Measurements from ENCODE around the gene CROCC2.

CROCC2 gene

GRCh38 chr2:240920783-240921231, 14.7 kb downstream of the CROCC2 start:
- DNase-seq (ENCODE audit: low read depth): no peak

DNA sequence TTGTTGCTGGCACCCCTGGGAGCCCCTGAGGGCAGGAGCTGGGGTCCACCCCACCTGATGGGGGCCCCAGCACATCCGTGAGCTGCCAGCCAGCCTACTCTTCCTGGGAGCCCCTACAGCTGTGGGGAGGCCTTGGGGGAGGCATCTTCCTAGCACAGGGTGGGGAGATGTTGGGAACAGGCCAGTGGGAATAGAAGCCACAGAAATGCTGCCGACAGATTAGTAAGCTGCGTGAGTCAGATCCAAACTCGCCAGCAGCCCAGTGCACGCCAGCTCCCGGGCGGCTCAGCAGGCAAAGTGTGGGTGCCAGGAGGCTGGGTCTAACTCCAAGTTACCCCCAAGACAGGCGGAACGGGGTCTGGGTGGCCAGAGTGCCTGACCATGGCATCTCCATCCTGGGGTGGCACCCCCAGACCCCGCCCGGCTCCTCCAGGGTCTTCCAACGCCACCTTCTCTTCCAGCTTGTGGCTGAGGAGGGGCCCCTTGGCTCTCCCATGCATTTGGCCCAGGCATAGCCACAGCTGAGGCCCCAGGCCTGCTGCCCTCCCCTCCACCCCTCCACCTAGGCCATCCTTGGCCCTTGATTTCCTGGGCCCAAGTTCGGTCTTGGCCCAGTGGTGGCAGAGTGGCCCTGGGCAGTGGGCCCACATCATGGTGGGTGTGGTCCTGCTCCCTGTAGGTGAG, 15.3 kb downstream of the CROCC2 start:
- DNase-seq (ENCODE audit: low read depth): no peak
- TF ChIP-seq CTCF (IDR thresholded peaks at IDR 0.05; ENCODE audit: low read depth, low read length, missing control alignments): no peak
- no peak overlapping the region for H3K4me3 ChIP-seq (ENCODE audit: low read depth, low read length)

More at GRCh38 chr2:240920783-240921231, 14.7 kb downstream of the CROCC2 start:
- no peak for TF ChIP-seq CTCF (IDR thresholded peaks at IDR 0.05; ENCODE audit: low read depth, low read length, missing control alignments)
- H3K4me3 ChIP-seq (ENCODE audit: low read depth, low read length): no peak overlapping the region

- H3K4me3 ChIP-seq (ENCODE audit: low read depth, low read length): no peak overlapping the region
- no peak for TF ChIP-seq CTCF (IDR thresholded peaks at IDR 0.05; ENCODE audit: low read depth, low read length, missing control alignments)
- DNase-seq (ENCODE audit: low read depth): no peak
Measured at GRCh38 chr2:240921995-240922244, 15.8 kb downstream of the CROCC2 start.

GRCh38 chr2:240922245-240922981, 16.3 kb downstream of the CROCC2 start:
- no peak overlapping the region for H3K4me3 ChIP-seq (ENCODE audit: low read depth, low read length)
- no peak for DNase-seq (ENCODE audit: low read depth)
- no peak for TF ChIP-seq CTCF (IDR thresholded peaks at IDR 0.05; ENCODE audit: low read depth, low read length, missing control alignments)

DNA sequence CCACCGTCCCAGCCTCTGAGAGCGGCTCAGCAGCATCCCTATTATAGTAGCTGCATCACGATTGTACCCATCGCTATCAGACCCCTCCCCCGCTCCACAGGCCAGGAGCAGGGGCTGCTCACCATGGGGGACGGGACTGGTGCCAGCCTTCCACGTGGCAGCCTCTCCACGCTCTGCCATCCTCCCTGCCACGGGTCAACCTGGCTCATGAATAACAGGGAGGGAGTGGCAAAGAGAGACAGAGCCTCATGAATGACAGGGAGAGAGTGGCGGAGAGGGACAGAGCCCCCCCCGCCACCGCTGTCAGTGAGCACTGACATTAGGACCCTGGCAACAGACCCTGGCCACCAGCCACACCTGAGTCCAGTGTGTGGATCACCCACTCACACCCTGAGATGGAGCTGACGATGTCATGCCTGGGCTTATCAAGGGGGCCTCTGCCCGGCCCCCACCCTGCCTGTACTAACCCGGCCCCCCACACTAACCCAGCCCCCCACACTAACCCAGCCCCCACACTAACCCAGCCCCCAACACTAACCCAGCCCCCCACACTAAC, 16.9 kb downstream of the CROCC2 start:
- H3K4me3 ChIP-seq (ENCODE audit: low read depth, low read length): no peak overlapping the region
- DNase-seq (ENCODE audit: low read depth): no peak
- TF ChIP-seq CTCF (IDR thresholded peaks at IDR 0.05; ENCODE audit: low read depth, low read length, missing control alignments): no peak

GRCh38 chr2:240925191-240925567, 19.0 kb downstream of the CROCC2 start:
- no peak for TF ChIP-seq CTCF (IDR thresholded peaks at IDR 0.05; ENCODE audit: low read depth, low read length, missing control alignments)
- H3K4me3 ChIP-seq (ENCODE audit: low read depth, low read length): no peak overlapping the region
- no peak for DNase-seq (ENCODE audit: low read depth)
